Glutamatergic neuron (in vitro differentiated cells): ENCODE results near the gene ALDH16A1. TPM values are rescaled to one million over a fixed set of nuclear protein-coding genes. Genes with fewer than 3 reads are reported as not detected.

Source experiments
- DNase-seq: peaks from one replicate; pipeline ENCODE4 v3.0.0; 2022
- H3K27ac Mint-ChIP-seq: one replicate; pipeline ENCODE4 v1.8.0; 2020; ENCODE audit warnings: mild to moderate bottlenecking, mixed read lengths, inconsistent platforms; ENCODE audit not compliant: unreplicated experiment
- H3K27me3 Mint-ChIP-seq: one replicate; pipeline ENCODE4 v1.8.0; 2020; ENCODE audit warnings: mild to moderate bottlenecking, moderate library complexity, mixed read lengths, inconsistent platforms; ENCODE audit not compliant: unreplicated experiment
- H3K36me3 Mint-ChIP-seq: one replicate; pipeline ENCODE4 v1.8.0; 2020; ENCODE audit warnings: mild to moderate bottlenecking, mixed read lengths, inconsistent platforms; ENCODE audit not compliant: unreplicated experiment
- H3K4me1 Mint-ChIP-seq: one replicate; pipeline ENCODE4 v1.8.0; 2020; ENCODE audit warnings: mild to moderate bottlenecking, low read depth, mixed read lengths, inconsistent platforms; ENCODE audit not compliant: unreplicated experiment
- H3K4me3 Mint-ChIP-seq: one replicate; pipeline ENCODE4 v1.8.0; 2020; ENCODE audit warnings: mild to moderate bottlenecking, mixed read lengths, inconsistent platforms; ENCODE audit not compliant: unreplicated experiment
- H3K9me3 Mint-ChIP-seq: one replicate; pipeline ENCODE4 v1.8.0; 2020; ENCODE audit warnings: mild to moderate bottlenecking, moderate library complexity, mixed read lengths, inconsistent platforms; ENCODE audit not compliant: unreplicated experiment
- CTCF ChIP-seq: fragments of 200-600 bp; sonication (generic); IDR thresholded peaks from one replicate; pipeline ENCODE4 v1.5.0; 2021; ENCODE audit not compliant: partially characterized antibody, unreplicated experiment
- long read RNA-seq: library from polyadenylated mRNA; unstranded; transcript quantifications from one replicate; pipeline ENCODE4 v2.0.0, GENCODE V29; 2020; ENCODE audit not compliant: unreplicated experiment
- total RNA-seq: library from RNA; stranded (reverse); fragmentation: NEBNext Ultra II Directional; extraction: Animal tissue kit (Norgen Biotek cat#: 25700); gene quantifications from one replicate; pipeline ENCODE4 v1.2.1, GENCODE V29; 2021; ENCODE audit not compliant: unreplicated experiment

Gene ALDH16A1
- 28.6 TPM for total RNA-seq
- long read RNA-seq, partial matches to known transcripts, result 3 of 6 reads
- long read RNA-seq, other reads (novel, unspliced or antisense), result 0 of 6 reads

- Mint-ChIP-seq H3K4me1 (peaks cover 10% of the 10 kb centered on the region), H3K27me3 (peaks cover 3% of the 10 kb centered on the region), H3K36me3 (no peaks in the 10 kb centered on the region), H3K4me3 (peak within 1 kb of the TSS; percentile 100), H3K9me3 (peaks cover 6% of the 10 kb centered on the region), H3K27ac (peak within 1 kb of the TSS; percentile 100)
- no peak for TF ChIP-seq CTCF
- DNase-seq, result peak; percentile 98
Observed at GRCh38 chr19:49453013-49453756, at the start of gene ALDH16A1. Gene ALDH16A1 (plus strand): TSS chr19:49453225. CDS start chr19:49453332, 107 bp downstream.

GRCh38 chr19:49403404-49404187 is 49.4 kb upstream of the ALDH16A1 start:
- peak overlapping the region; percentile 96 for H3K27ac Mint-ChIP-seq
- peaks cover 2% of the 10 kb centered on the region for H3K9me3 Mint-ChIP-seq
- peak overlapping the region; percentile 78 for H3K4me3 Mint-ChIP-seq
- peaks cover 5% of the 10 kb centered on the region for H3K27me3 Mint-ChIP-seq
- H3K4me1 Mint-ChIP-seq, result peaks cover 12% of the 10 kb centered on the region
- peak; percentile 58 for DNase-seq
- no peaks in the 10 kb centered on the region for H3K36me3 Mint-ChIP-seq
- TF ChIP-seq CTCF, result no peak

GRCh38 chr19:49407079-49407478 is 45.9 kb upstream of the ALDH16A1 start:
- Mint-ChIP-seq H3K4me3 (no peak overlapping the region), H3K4me1 (peaks cover 15% of the 10 kb centered on the region), H3K36me3 (no peaks in the 10 kb centered on the region), H3K27ac (no peak overlapping the region), H3K9me3 (no peaks in the 10 kb centered on the region), H3K27me3 (peaks cover 9% of the 10 kb centered on the region)
- DNase-seq, result no peak
- no peak for TF ChIP-seq CTCF

- peaks cover 12% of the 10 kb centered on the region for H3K27me3 Mint-ChIP-seq
Observed at GRCh38 chr19:49407482-49408015, 45.5 kb upstream of the ALDH16A1 start.

More at GRCh38 chr19:49407482-49408015, 45.5 kb upstream of the ALDH16A1 start:
- TF ChIP-seq CTCF, result no peak
- Mint-ChIP-seq H3K4me3 (peak overlapping the region; percentile 4), H3K36me3 (no peaks in the 10 kb centered on the region), H3K4me1 (peaks cover 15% of the 10 kb centered on the region), H3K9me3 (no peaks in the 10 kb centered on the region), H3K27ac (no peak overlapping the region)
- no peak for DNase-seq
